Mesenchymal stem cell (in vitro differentiated cells and primary cell): ENCODE measurements around the gene BAD.
"Not testable (repeated sequence)": the region's sequence is repeated elsewhere in the genome, so short reads cannot be mapped to it uniquely, and the experiment has no call there.

Source experiments
- DNase-seq: peaks from one replicate; pipeline ENCODE4 v3.0.0-alpha.2; 2013
- H2AFZ ChIP-seq: one replicate; pipeline ENCODE4 v1.6.1; 2013; ENCODE audit warnings: low read depth, mild to moderate bottlenecking, control low read depth, inconsistent platforms, low read length, moderate library complexity
- H2AK5ac ChIP-seq: 2 replicates; pipeline ENCODE4 v1.6.1; 2013; ENCODE audit warnings: low read length, moderate library complexity, mild to moderate bottlenecking, inconsistent platforms; ENCODE audit not compliant: severe bottlenecking
- H2BK120ac ChIP-seq: one replicate; pipeline ENCODE4 v1.6.1; 2013; ENCODE audit warnings: low read depth, mild to moderate bottlenecking, inconsistent platforms, low read length, moderate library complexity
- H2BK12ac ChIP-seq, 2 experiments: one replicate each; pipeline ENCODE4 v1.6.1; 2013; ENCODE audit warnings: inconsistent platforms in 2 of 2, low read length in 2 of 2, mild to moderate bottlenecking in 2 of 2, moderate library complexity in 2 of 2, control low read depth in 1 of 2
- H2BK15ac ChIP-seq: one replicate; pipeline ENCODE4 v1.6.1; 2013; ENCODE audit warnings: mild to moderate bottlenecking, low read depth, inconsistent platforms; ENCODE audit not compliant: poor library complexity, severe bottlenecking
- H2BK5ac ChIP-seq: 2 replicates; pipeline ENCODE4 v1.6.1; 2013; ENCODE audit warnings: low read depth, mild to moderate bottlenecking, low read length, control low read depth, inconsistent platforms; ENCODE audit not compliant: poor library complexity, severe bottlenecking
- H3K14ac ChIP-seq, 2 experiments: one replicate each; pipeline ENCODE4 v1.6.1; 2013; ENCODE audit warnings: inconsistent platforms in 2 of 2, low read length in 2 of 2, control low read depth in 1 of 2, mild to moderate bottlenecking in 1 of 2, moderate library complexity in 1 of 2
- H3K18ac ChIP-seq, 2 experiments: one replicate each; pipeline ENCODE4 v1.6.1; 2013; ENCODE audit warnings: inconsistent platforms in 2 of 2, low read length in 2 of 2, control low read depth in 1 of 2, low read depth in 1 of 2, mild to moderate bottlenecking in 1 of 2
- H3K23ac ChIP-seq, 2 experiments: one replicate each; pipeline ENCODE4 v1.6.1; 2013; ENCODE audit warnings: inconsistent platforms in 2 of 2, low read length in 2 of 2, mild to moderate bottlenecking in 2 of 2, moderate library complexity in 2 of 2, control low read depth in 1 of 2
- H3K27ac ChIP-seq: 2 replicates; pipeline ENCODE4 v1.5.1; 2013; ENCODE audit warnings: mild to moderate bottlenecking, moderate library complexity, low read length, control low read depth, inconsistent platforms; ENCODE audit not compliant: poor library complexity, severe bottlenecking
- H3K27me3 ChIP-seq, 2 experiments: 2 replicates each; pipeline versions ENCODE4 v1.6.1 to v1.7.0; 2013; ENCODE audit warnings: low read length in 2 of 2, mild to moderate bottlenecking in 2 of 2, moderate library complexity in 2 of 2, control low read depth in 1 of 2, inconsistent platforms in 1 of 2; ENCODE audit not compliant: control insufficient read depth in 1 of 2, insufficient read depth in 1 of 2
- H3K36me3 ChIP-seq, 2 experiments: 2 replicates each; pipeline versions ENCODE4 v1.6.1 to v1.7.0; 2013; ENCODE audit warnings: low read length in 2 of 2, control low read depth in 1 of 2, inconsistent platforms in 1 of 2, low read depth in 1 of 2, mild to moderate bottlenecking in 1 of 2; ENCODE audit not compliant: insufficient read depth in 2 of 2, control insufficient read depth in 1 of 2
- H3K4ac ChIP-seq, 2 experiments: one replicate each; pipeline ENCODE4 v1.6.1; 2013; ENCODE audit warnings: inconsistent platforms in 2 of 2, low read length in 2 of 2, mild to moderate bottlenecking in 2 of 2, moderate library complexity in 2 of 2, control low read depth in 1 of 2, low read depth in 1 of 2
- H3K4me1 ChIP-seq: 2 replicates; pipeline ENCODE4 v1.6.1; 2013; ENCODE audit warnings: low read depth, low read length, control low read depth; ENCODE audit not compliant: control insufficient read depth, insufficient read depth
- H3K4me2 ChIP-seq: 2 replicates; pipeline ENCODE4 v1.6.1; 2013; ENCODE audit warnings: low read length, mild to moderate bottlenecking, inconsistent platforms; ENCODE audit not compliant: poor library complexity, severe bottlenecking
- H3K4me3 ChIP-seq, 2 experiments: 2 replicates each; pipeline versions ENCODE4 v1.5.1 to v1.7.0; 2013; ENCODE audit warnings: low read length in 2 of 2, mild to moderate bottlenecking in 2 of 2, control low read depth in 1 of 2, low read depth in 1 of 2; ENCODE audit not compliant: insufficient read depth in 1 of 2
- H3K79me1 ChIP-seq: replicated peaks from 2 replicates; pipeline ENCODE4 v1.6.1; 2013; ENCODE audit warnings: mild to moderate bottlenecking, control low read depth, low read length, inconsistent platforms; ENCODE audit not compliant: poor library complexity, severe bottlenecking
- H3K9ac ChIP-seq: 2 replicates; pipeline ENCODE4 v1.7.0; 2013; ENCODE audit warnings: mild to moderate bottlenecking, low read length, moderate library complexity
- H3K9me3 ChIP-seq: 2 replicates; pipeline ENCODE4 v1.7.0; 2013; ENCODE audit warnings: mild to moderate bottlenecking, low read length; ENCODE audit not compliant: control insufficient read depth
- H4K8ac ChIP-seq: one replicate; pipeline ENCODE4 v1.6.1; 2013; ENCODE audit warnings: inconsistent platforms, mild to moderate bottlenecking, low read length, moderate library complexity
- H4K91ac ChIP-seq: one replicate; pipeline ENCODE4 v1.6.1; 2013; ENCODE audit warnings: mild to moderate bottlenecking, low read length, inconsistent platforms
- WGBS: methylation state at CpG from one replicate; pipeline ENCODE4 v1.1.7; 2013; ENCODE audit warnings: mixed read lengths; 5-methylcytosine and 5-hydroxymethylcytosine counted together

Gene BAD

DNA sequence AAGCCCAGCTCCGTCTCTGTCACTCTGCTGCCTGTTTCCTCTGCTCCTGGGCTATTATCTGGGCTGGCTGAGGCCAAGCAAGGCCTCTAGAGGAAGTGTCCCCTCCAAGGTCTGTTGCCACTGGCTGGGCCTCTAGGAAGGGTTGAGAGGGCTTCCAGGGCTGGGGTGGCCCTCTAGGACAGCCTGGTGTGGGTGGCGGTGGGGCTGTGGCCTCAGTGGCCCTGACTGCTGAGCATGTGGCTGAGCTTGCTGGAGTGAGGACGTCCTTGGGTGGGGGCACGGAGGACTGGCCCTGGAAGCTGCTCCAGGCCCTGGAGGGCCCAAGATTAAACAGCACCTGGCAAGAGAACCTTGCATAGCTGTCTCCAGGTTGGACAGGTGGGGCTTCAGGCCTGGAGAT lies 39.5 kb upstream of the BAD start:
- not testable (repeated sequence) for H3K9me3 ChIP-seq, H4K91ac ChIP-seq, H4K8ac ChIP-seq, H3K23ac ChIP-seq, H2AFZ ChIP-seq, H2BK120ac ChIP-seq, H3K27me3 ChIP-seq, H2BK5ac ChIP-seq, H2AK5ac ChIP-seq, H3K4me3 ChIP-seq, DNase-seq, H2BK12ac ChIP-seq, H3K9ac ChIP-seq, H3K27ac ChIP-seq, H3K14ac ChIP-seq, H3K4me2 ChIP-seq, H3K18ac ChIP-seq, H2BK15ac ChIP-seq
- H3K4ac ChIP-seq, result peak overlapping the region in 1 of 2 experiments; percentile 25
- H3K36me3 ChIP-seq, result peaks cover 34 to 39% of the 10 kb centered on the region in 2 experiments
- peaks cover 30% of the 10 kb centered on the region for H3K4me1 ChIP-seq
- peaks cover 14% of the 10 kb centered on the region for H3K79me1 ChIP-seq
- WGBS, result 88% methylated on average over 4 of the region's 4 CpGs

DNA sequence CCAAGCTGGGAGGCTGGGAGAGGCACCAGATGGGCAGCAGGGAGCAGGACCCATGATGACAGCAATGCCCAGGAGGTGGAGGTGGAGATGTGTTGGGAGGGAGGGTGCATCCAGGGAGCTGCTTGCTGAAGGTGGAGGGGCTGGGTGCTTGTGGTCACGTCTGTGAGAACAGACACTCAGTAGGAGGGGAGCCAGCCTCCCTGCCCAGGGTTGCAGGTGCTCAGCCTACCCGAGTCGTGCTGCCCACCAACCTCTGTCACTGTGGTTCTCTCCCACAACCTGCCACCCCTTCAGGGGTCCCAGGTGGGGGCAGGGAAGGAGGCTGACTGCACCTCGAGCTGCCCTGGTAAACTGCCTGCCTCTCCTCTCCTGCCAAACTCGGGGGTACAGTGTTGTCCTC lies 38.9 kb upstream of the BAD start:
- Histone ChIP-seq H3K4me2 (no peak overlapping the region), H3K4me3 (no peak overlapping the region), H3K9me3 (peaks cover 3% of the 10 kb centered on the region), H3K27me3 (no peaks in the 10 kb centered on the region), H4K91ac (no peak overlapping the region), H2AK5ac (no peak overlapping the region), H3K79me1 (peaks cover 16% of the 10 kb centered on the region), H3K23ac (no peak overlapping the region), H3K27ac (no peak overlapping the region), H3K36me3 (peaks cover 34 to 39% of the 10 kb centered on the region in 2 experiments), H3K4me1 (peaks cover 32% of the 10 kb centered on the region), H3K14ac (no peak overlapping the region), H3K4ac (no peak overlapping the region), H2BK12ac (no peak overlapping the region), H2BK5ac (no peak overlapping the region), H2BK15ac (no peak overlapping the region), H3K9ac (no peak overlapping the region), H4K8ac (no peak overlapping the region), H3K18ac (no peak overlapping the region), H2BK120ac (no peak overlapping the region), H2AFZ (no peak overlapping the region)
- 95% methylated on average over 4 of the region's 5 CpGs for WGBS
- no peak for DNase-seq

DNA sequence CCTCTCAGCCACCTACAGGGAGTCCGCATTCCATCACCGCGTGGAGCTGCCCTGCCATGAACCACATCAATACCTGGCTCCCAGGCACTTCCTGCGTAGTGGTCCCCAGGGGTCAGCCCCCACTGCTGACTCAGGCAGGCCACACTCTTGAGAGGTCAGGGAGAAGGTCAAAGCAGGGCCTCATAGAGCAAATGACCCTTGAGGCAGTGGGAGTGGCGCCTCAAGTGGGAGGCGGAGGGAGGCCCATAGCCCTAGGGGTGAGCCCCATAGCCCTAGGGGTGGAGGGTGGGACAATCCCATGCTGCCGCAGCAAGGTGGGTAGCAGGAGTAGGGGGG lies 38.4 kb upstream of the BAD start:
- 60% methylated on average over 7 of the region's 7 CpGs for WGBS
- H2BK12ac ChIP-seq, result no peak overlapping the region
- no peak overlapping the region for H3K4me3 ChIP-seq
- H2AK5ac ChIP-seq, result no peak overlapping the region
- H2AFZ ChIP-seq, result no peak overlapping the region
- peaks cover 3% of the 10 kb centered on the region for H3K9me3 ChIP-seq
- peaks cover 19% of the 10 kb centered on the region for H3K79me1 ChIP-seq
- peak overlapping the region; percentile 5 for H4K91ac ChIP-seq
- H3K36me3 ChIP-seq, result peaks cover 34 to 39% of the 10 kb centered on the region in 2 experiments
- H2BK120ac ChIP-seq, result no peak overlapping the region
- H3K27ac ChIP-seq, result no peak overlapping the region
- no peak overlapping the region for H4K8ac ChIP-seq
- no peak overlapping the region for H2BK15ac ChIP-seq
- no peak for DNase-seq
- H3K9ac ChIP-seq, result no peak overlapping the region
- peaks cover 32% of the 10 kb centered on the region for H3K4me1 ChIP-seq
- H3K4me2 ChIP-seq, result no peak overlapping the region
- no peak overlapping the region for H2BK5ac ChIP-seq
- no peak overlapping the region for H3K4ac ChIP-seq
- H3K23ac ChIP-seq, result no peak overlapping the region
- H3K18ac ChIP-seq, result peak overlapping the region in 1 of 2 experiments; percentile 46
- no peaks in the 10 kb centered on the region for H3K27me3 ChIP-seq
- no peak overlapping the region for H3K14ac ChIP-seq

DNA sequence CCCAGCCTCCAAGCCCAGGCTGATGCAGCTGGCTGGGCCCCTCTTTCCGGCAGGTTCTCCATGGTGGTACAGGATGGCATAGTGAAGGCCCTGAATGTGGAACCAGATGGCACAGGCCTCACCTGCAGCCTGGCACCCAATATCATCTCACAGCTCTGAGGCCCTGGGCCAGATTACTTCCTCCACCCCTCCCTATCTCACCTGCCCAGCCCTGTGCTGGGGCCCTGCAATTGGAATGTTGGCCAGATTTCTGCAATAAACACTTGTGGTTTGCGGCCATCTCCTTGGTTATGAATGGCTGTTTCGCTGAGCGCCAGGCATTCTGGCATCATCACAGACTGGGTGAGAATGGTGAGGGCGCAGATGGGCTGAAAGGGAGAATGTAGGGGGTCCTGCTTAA lies 37.1 kb upstream of the BAD start:
- Histone ChIP-seq H3K4me3 (no peak overlapping the region), H2BK120ac (no peak overlapping the region), H3K79me1 (peaks cover 19% of the 10 kb centered on the region), H3K36me3 (peaks cover 37 to 39% of the 10 kb centered on the region in 2 experiments), H2AK5ac (no peak overlapping the region), H2BK5ac (no peak overlapping the region), H2BK15ac (no peak overlapping the region), H3K27ac (no peak overlapping the region), H3K14ac (no peak overlapping the region), H2BK12ac (no peak overlapping the region), H3K27me3 (no peaks in the 10 kb centered on the region), H3K9ac (no peak overlapping the region), H3K23ac (no peak overlapping the region), H3K4ac (no peak overlapping the region), H3K4me1 (peaks cover 32% of the 10 kb centered on the region), H4K91ac (no peak overlapping the region), H2AFZ (no peak overlapping the region), H3K9me3 (no peaks in the 10 kb centered on the region), H3K18ac (no peak overlapping the region), H3K4me2 (no peak overlapping the region), H4K8ac (no peak overlapping the region)
- 81% methylated on average over 5 of the region's 5 CpGs for WGBS
- DNase-seq, result peak; percentile 44
